Peyer's patch (tissue), 4 donors: ENCODE data around the gene FGFR4.

Source experiments
- POLR2A ChIP-seq, 2 donors: fragments of 450-650 bp; IDR thresholded peaks; one replicate each; pipeline ENCODE4 v1.5.1; 2017; ENCODE audit warnings: antibody characterized with exemption in 2 of 2, mild to moderate bottlenecking in 2 of 2, moderate library complexity in 2 of 2
- TF ChIP-seq, protein P1 (sequence below), 6 experiments: fragments of 450-650 bp in 4 of 6; fragments of 200-600 bp in 2 of 6; sonication (generic) in 1 of 6; IDR thresholded peaks; one replicate each; pipeline ENCODE4 v1.5.1; 2017 to 2019; ENCODE audit warnings: antibody characterized with exemption in 6 of 6, mild to moderate bottlenecking in 3 of 6, moderate library complexity in 1 of 6

DNA sequence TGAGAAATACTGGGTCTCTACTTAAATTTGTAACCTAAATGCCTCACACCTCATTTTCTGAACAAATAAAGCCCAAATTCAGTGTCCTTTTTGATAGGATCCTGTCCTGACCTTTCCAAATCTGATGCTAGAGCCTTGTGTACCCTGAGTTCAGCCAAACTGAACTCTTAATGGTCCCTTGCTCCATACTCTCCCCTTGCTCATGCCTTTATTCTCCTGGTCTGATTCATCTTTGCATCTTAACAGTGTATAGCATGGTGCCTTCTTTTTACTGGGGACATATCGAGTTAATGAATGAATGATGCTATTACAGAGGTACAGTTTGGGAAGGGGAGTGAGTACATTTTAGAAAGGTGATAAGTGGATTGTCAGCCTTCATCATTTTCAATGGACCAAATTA, 56.1 kb downstream of the FGFR4 start:
- TF ChIP-seq POLR2A (IDR thresholded peaks at IDR 0.05): no peak
- TF ChIP-seq, protein P1, sequence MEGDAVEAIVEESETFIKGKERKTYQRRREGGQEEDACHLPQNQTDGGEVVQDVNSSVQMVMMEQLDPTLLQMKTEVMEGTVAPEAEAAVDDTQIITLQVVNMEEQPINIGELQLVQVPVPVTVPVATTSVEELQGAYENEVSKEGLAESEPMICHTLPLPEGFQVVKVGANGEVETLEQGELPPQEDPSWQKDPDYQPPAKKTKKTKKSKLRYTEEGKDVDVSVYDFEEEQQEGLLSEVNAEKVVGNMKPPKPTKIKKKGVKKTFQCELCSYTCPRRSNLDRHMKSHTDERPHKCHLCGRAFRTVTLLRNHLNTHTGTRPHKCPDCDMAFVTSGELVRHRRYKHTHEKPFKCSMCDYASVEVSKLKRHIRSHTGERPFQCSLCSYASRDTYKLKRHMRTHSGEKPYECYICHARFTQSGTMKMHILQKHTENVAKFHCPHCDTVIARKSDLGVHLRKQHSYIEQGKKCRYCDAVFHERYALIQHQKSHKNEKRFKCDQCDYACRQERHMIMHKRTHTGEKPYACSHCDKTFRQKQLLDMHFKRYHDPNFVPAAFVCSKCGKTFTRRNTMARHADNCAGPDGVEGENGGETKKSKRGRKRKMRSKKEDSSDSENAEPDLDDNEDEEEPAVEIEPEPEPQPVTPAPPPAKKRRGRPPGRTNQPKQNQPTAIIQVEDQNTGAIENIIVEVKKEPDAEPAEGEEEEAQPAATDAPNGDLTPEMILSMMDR (IDR thresholded peaks at IDR 0.05): no peak
